Glomerular visceral epithelial cell (primary cell): ENCODE measurements around the gene TGFBR3L.
A peak's percentile ranks its signal among the peaks of the same experiment; 100 is the strongest.
"Not testable (repeated sequence)": the region's sequence is repeated elsewhere in the genome, so short reads cannot be mapped to it uniquely, and the experiment has no call there.

ENCODE experiments used
- DNase-seq: peaks from one replicate; pipeline ENCODE4 v3.0.0-alpha.2; 2016; ENCODE audit errors: extremely low spot score

TGFBR3L gene

GRCh38 chr19:7917267-7918061, 2.8 kb downstream of the TGFBR3L start:
- DNase-seq = peak; percentile 39

- not testable (repeated sequence) for DNase-seq
These were observed 3.5 kb downstream of the TGFBR3L start for GRCh38 chr19:7918062-7918614.

DNA sequence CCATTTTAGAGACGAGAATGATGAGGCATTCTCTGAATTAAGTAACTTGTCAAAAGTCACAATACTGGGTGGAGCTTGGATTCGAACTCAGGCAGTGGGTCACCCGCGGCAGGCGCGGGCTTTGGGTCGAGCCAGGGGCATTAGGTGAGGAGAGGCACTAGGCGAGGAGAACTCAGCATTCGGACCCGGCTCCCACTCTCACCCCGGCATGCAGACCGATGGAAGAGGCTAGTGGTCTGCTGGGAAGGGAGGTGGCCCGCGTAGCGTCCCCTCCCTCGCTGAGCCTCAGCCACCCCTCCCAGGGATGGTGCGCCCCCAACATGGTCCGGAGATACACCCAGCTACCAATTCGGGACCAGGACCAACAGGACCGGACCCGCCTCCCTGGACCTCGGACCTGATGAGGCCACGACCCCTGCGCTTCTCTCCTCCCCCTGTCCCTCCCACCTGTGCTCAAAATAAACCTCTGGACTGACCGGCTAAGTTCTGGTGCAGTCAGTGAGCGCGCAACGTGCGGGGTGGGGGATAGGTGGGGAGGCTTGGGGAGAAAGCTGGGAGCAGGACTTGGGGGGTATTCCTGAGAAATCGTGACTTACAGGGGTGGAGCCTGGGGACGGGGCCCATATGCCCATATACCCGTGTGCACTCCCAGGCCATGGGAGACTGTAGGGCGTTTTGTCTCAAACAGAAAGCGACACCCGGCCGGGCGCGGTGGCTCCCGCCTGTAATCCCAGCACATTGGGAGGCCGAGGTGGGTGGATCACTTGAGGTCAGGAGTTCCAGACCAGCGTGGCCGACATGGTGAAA, 4.2 kb downstream of the TGFBR3L start:
- no peak for DNase-seq

GRCh38 chr19:7919610-7920518, 5.2 kb downstream of the TGFBR3L start, which contains the start of gene SNAPC2:
TSS of gene SNAPC2 (plus strand) at chr19:7920338. CDS start at chr19:7920367, 29 bp downstream.
- DNase-seq = peak; percentile 97

DNA sequence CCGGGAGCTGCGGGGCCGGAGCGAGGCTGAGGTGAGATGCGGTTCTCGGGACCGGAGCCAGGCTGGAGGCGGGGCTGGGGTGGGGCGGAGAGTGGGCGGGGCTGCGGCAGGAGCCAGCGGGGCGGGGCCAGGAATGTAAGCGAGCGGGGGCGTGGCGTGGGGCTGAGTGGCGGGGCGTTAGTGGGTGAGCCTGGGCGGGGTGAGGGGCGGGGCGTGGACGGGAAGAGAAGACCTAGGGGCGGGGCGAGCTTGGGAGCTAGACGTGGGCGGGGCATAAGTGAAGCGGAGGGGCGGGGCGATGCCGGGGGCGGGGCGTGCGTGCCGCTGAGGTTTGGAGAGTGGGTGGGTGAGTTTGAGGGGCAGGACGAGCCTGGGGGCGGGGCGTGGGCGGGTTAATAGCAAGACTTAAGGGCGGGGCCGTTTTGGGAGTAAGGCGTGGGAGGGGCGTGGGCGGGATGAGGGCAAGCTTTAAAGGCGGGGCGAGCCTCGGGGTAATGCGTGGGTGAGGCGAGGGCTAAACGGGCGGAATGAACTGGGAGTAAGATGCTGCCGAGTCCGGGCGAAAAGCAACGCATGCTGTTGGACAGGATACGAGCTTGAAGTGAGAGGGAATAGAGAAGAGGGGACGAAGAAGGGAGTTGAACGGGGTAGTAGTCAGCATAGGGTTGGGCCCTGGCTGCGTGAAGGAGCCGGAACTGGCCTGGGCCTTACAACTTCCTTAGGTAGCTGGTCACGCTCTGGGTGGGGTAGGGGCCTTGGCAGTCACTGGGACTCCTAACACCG, 6.1 kb downstream of the TGFBR3L start:
- DNase-seq = peak; percentile 99

- DNase-seq = no peak
These were observed 6.8 kb downstream of the TGFBR3L start for GRCh38 chr19:7921302-7921966.

- no peak for DNase-seq
These were observed 7.6 kb downstream of the TGFBR3L start for GRCh38 chr19:7921967-7922835.

DNA sequence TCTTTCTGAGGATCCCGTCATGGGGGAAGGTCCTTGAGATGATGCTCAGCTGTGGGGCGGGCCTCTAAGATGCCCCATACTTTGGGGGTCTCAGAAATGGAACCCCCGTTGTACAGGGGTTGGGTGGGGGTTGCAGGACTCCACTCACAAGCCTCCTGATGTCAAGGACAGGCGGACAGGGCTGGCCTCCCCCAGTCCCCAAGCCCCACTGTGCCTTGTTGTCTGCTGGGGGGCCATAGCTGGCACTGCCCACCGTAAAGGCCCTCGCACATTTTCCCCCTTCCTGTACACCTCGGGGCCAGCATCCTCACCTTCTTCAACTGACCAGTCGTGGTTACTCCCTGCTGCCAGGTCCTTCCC, 8.2 kb downstream of the TGFBR3L start:
- DNase-seq = no peak

DNA sequence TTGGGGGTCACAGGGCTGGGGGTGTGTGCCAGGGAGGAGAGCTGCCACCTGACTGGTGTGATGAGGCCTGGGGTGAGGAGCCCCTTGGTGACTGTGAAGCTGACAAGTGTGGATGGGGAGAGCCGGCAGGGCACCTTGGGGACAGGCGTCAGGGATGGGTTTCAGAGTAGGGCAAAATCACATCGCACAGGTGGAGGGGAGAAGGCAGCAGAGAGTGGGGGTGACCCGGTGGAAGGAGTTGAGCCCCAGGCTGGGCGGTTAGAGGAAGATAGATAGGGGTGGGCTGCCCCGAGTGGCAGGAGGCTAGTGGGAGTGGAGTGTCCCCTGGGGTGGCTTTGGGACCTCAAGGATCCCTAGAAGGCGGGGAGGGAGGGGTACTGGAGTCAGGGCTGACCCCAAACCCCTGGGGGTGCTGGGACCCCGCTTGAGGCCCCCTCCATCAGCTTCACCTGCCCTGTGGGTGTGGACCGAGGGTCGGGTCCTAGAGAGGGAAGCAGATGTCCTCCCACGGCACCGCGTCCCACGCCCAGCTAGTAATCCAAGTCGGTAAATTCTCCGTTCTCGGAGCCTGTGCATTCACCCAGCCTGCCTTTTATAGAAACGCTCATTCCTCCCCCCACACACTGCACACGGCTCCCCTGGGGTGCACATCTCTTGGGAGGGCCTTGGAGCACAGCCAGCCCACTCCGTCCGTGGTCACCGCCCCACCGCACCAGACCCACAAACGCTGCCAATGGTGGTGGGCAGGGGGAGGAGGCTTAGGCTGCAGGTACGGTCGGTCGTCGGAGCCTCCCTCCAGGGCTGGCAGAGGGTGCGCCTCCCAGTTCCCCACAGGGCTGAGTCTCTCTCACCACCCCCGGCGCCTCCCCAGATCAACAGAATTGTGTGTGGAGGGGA, 8.9 kb downstream of the TGFBR3L start:
- DNase-seq = no peak

- no peak for DNase-seq
These were observed 9.6 kb downstream of the TGFBR3L start for GRCh38 chr19:7924241-7924640.

DNA sequence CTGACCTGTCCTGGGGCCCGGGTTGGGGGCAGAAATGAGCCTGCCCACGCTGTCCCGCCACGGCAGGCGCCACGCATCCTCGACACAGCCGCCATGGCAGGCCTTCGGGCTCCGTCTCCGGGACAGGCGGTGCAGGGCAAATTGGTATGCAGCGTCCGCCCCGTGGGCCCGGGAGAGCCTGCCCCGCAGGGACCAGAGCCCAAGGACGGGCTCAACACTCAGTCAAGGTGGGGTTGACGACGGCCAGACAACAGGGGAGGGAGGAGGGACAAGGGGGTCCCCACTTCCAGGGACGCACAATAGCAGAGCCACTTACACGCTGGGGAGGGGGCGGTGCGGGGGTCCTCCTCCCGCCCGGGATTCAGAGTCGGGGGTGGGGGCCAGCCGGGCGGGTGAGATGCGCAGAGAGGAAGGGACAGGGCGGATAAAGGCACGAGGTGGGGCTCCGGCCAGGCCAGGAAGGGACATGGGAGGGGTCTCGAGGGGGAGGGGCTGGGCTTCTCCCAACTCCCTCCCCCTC, 10.1 kb downstream of the TGFBR3L start:
- no peak for DNase-seq

DNA sequence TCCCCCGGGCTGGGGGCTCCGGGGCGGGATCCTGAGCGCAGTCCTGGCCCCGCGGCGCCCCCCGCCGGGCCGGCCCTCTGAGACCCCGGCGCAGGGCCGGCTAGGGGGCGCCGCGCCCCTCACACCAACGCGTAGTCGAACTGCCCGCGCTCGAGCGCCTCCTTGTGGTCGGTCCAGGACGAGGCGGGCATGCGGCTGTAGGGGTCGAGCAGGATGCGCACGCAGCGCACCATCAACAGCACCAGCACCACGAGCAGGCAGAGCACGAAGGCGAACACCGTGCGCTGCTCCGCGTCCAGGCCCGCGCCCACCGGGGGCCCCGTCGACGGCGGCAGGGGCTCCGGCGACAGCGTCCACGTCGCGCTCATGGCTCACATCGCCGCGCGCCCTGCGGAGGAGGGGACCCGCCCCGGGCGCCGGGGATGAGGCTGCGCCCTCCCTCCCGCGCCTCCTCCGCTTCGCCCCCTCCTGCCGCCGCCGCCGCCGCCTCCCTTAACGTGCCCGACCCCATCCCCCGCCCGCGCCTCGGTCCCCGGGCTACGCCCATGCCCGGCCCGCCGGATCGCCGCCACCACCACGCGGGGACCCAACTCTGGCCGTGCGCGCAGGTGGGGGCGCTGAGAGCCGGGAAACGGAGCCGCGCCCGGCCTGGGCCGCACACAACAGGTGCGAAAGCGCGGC, 10.7 kb downstream of the TGFBR3L start:
- DNase-seq = peak; percentile 80

DNA sequence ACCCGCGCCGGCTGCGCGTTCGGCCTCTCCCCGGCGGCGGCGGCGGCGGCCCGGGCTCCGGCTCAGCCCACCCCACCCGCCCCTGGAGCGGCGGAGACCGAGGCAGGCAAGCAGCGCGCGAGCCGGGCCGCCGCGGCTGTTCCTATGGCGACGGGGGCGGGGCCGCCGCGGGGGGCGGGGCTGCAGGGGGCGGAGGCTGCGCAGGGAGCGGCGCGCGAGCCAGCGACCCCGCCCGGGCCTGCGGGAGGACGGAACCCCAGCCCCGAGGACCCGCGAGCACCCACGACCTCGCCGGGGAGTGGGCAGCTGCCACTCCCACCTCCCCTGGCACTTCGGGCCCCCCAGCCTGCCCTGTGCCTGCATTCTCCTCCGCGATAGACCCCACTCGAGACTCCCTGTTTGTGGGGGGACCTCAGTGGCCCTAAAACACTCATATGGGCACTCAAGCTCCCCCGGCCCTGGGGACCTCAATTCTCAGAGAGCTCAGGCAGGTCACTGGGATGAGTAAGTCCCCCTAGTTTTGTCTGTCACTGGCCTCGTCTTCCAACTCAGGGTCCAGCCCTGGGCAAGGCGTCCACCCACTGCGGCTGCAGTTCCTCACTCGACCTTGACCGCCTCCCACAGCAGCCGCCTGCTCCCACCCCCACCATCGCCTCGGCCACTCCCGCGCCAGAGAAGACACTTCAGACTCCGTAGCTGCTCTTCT, 11.5 kb downstream of the TGFBR3L start, which contains the start of gene CTXN1:
Gene CTXN1, minus strand, starts transcription at position 115 of the 706 bp plus-strand sequence. CDS start 597 bp downstream, outside the sequence.
- peak; percentile 70 for DNase-seq

GRCh38 chr19:7926727-7927604, 12.3 kb downstream of the TGFBR3L start:
- DNase-seq = no peak

GRCh38 chr19:7927605-7928333, 13.1 kb downstream of the TGFBR3L start:
- DNase-seq = no peak
